ENCODE results near the gene ERC1. TPM values are rescaled to one million over a fixed set of nuclear protein-coding genes. Genes with fewer than 3 reads are reported as not detected.
A peak's percentile ranks its signal among the peaks of the same experiment; 100 is the strongest.

Gene ERC1
- total and polyA plus RNA-seq, 2 donors from 2014 or later, result 5.1 to 68.3 TPM

GRCh38 chr12:1290716-1291115, 299.7 kb downstream of the ERC1 start:
- Histone ChIP-seq H3K9ac (ENCODE audit: low read length in 3 of 3) (no peak overlapping the region), H3K4me3 (ENCODE audit: low read length in 3 of 3) (no peak overlapping the region), H3K4me1 (ENCODE audit: control insufficient read depth in 2 of 3, insufficient read depth in 2 of 3, low read depth in 1 of 3, low read length in 3 of 3) (no peaks in the 10 kb centered on the region), H3K9me3 (ENCODE audit: control insufficient read depth in 2 of 3, insufficient read depth in 1 of 3, low read length in 3 of 3) (no peaks in the 10 kb centered on the region), H3K27me3 (ENCODE audit: control insufficient read depth, insufficient read depth, low read length) (no peaks in the 10 kb centered on the region), H3K27ac (ENCODE audit: low read depth in 2 of 2, low read length in 2 of 2) (no peak overlapping the region), H3K36me3 (ENCODE audit: control insufficient read depth in 2 of 3, insufficient read depth in 3 of 3, low read length in 3 of 3) (no peaks in the 10 kb centered on the region)
- intact Hi-C loops (cut with DNase I), result no loop called here
- TF ChIP-seq CTCF (IDR thresholded peaks at IDR 0.05; ENCODE audit: borderline replicate concordance, extremely low read depth, insufficient read depth), result no peak
- DNase-seq (no peak), FAIRE-seq (no peak)

GRCh38 chr12:1291601-1292332, 300.7 kb downstream of the ERC1 start:
- DNase-seq (peak in 1 of 5 donors; percentile 27), FAIRE-seq (no peak)
- Histone ChIP-seq H3K9ac (ENCODE audit: low read length in 3 of 3) (no peak overlapping the region), H3K4me1 (ENCODE audit: control insufficient read depth in 2 of 3, insufficient read depth in 2 of 3, low read depth in 1 of 3, low read length in 3 of 3) (no peaks in the 10 kb centered on the region), H3K36me3 (ENCODE audit: control insufficient read depth in 2 of 3, insufficient read depth in 3 of 3, low read length in 3 of 3) (no peaks in the 10 kb centered on the region), H3K4me3 (ENCODE audit: low read length in 3 of 3) (no peak overlapping the region), H3K27me3 (ENCODE audit: control insufficient read depth, insufficient read depth, low read length) (no peaks in the 10 kb centered on the region), H3K9me3 (ENCODE audit: control insufficient read depth in 2 of 3, insufficient read depth in 1 of 3, low read length in 3 of 3) (no peaks in the 10 kb centered on the region), H3K27ac (ENCODE audit: low read depth in 2 of 2, low read length in 2 of 2) (no peak overlapping the region)
- TF ChIP-seq CTCF (IDR thresholded peaks at IDR 0.05; ENCODE audit: borderline replicate concordance, extremely low read depth, insufficient read depth), result no peak
- intact Hi-C loops (cut with DNase I), result no loop called here

GRCh38 chr12:1293901-1294300, 302.9 kb downstream of the ERC1 start:
- TF ChIP-seq CTCF (IDR thresholded peaks at IDR 0.05; ENCODE audit: borderline replicate concordance, extremely low read depth, insufficient read depth), result no peak
- FAIRE-seq (no peak), DNase-seq (no peak)
- H3K9ac ChIP-seq (ENCODE audit: low read length in 3 of 3), result no peak overlapping the region
- H3K27me3 ChIP-seq (ENCODE audit: control insufficient read depth, insufficient read depth, low read length), result no peaks in the 10 kb centered on the region
- no peaks in the 10 kb centered on the region for H3K4me1 ChIP-seq (ENCODE audit: control insufficient read depth in 2 of 3, insufficient read depth in 2 of 3, low read depth in 1 of 3, low read length in 3 of 3)
- H3K36me3 ChIP-seq (ENCODE audit: control insufficient read depth in 2 of 3, insufficient read depth in 3 of 3, low read length in 3 of 3), result no peaks in the 10 kb centered on the region
- H3K9me3 ChIP-seq (ENCODE audit: control insufficient read depth in 2 of 3, insufficient read depth in 1 of 3, low read length in 3 of 3), result no peaks in the 10 kb centered on the region
- H3K4me3 ChIP-seq (ENCODE audit: low read length in 3 of 3), result no peak overlapping the region
- intact Hi-C loops (cut with DNase I), result no loop called here
- H3K27ac ChIP-seq (ENCODE audit: low read depth in 2 of 2, low read length in 2 of 2), result no peak overlapping the region

GRCh38 chr12:1297206-1297605, 306.2 kb downstream of the ERC1 start:
- H3K9ac ChIP-seq (ENCODE audit: low read length in 3 of 3), result no peak overlapping the region

More at GRCh38 chr12:1297206-1297605, 306.2 kb downstream of the ERC1 start:
- Histone ChIP-seq H3K27ac (ENCODE audit: low read depth in 2 of 2, low read length in 2 of 2) (no peak overlapping the region), H3K4me3 (ENCODE audit: low read length in 3 of 3) (no peak overlapping the region), H3K27me3 (ENCODE audit: control insufficient read depth, insufficient read depth, low read length) (no peaks in the 10 kb centered on the region), H3K4me1 (ENCODE audit: control insufficient read depth in 2 of 3, insufficient read depth in 2 of 3, low read depth in 1 of 3, low read length in 3 of 3) (no peaks in the 10 kb centered on the region), H3K9me3 (ENCODE audit: control insufficient read depth in 2 of 3, insufficient read depth in 1 of 3, low read length in 3 of 3) (no peaks in the 10 kb centered on the region), H3K36me3 (ENCODE audit: control insufficient read depth in 2 of 3, insufficient read depth in 3 of 3, low read length in 3 of 3) (no peaks in the 10 kb centered on the region)
- no peak for TF ChIP-seq CTCF (IDR thresholded peaks at IDR 0.05; ENCODE audit: borderline replicate concordance, extremely low read depth, insufficient read depth)
- no peak for FAIRE-seq
- DNase-seq, result no peak
- intact Hi-C loops (cut with DNase I), result no loop called here

All from kidney (tissue), 14 donors.